Heart left ventricle (tissue), 13 donors: Measurements from ENCODE around the gene DCP2.

Source experiments
- POLR2A ChIP-seq, 2 donors: fragments of 450-650 bp; IDR thresholded peaks; one replicate each; pipeline ENCODE4 v1.6.1; 2017; ENCODE audit warnings: antibody characterized with exemption in 2 of 2, mild to moderate bottlenecking in 2 of 2, moderate library complexity in 2 of 2
- TF ChIP-seq, protein P1 (sequence below), 12 donors: fragments of 200-600 bp; sonication (generic) in 4 of 12; IDR thresholded peaks; one replicate each; pipeline versions ENCODE4 v1.5.0 to v1.8.0; 2018 to 2022; ENCODE audit warnings: antibody characterized with exemption in 12 of 12, mild to moderate bottlenecking in 5 of 12
- donor health status: ischemic (EF 13 %, LVEDD 7.1; RV severe dilation, severe dysfunction).
- donor health status: DM: no; HTN: yes; CAD: no.
- donor health status: DM: no; HTN: no; CAD: no.
- donor health status: ischemic (EF 25% LVEDD 6.9; RV normal size, moderate dysfunction).
- donor health status: ischemic (EF 25% LVEDD 5.7; RV mildly dilated, moderate dysfunction).
- donor health status: ischemic (EF 35%, LVEDD 5.7; RV mildly dilated, moderate dysfunction).
- donor health status: nonischemic (EF 11% LVEDD 7.7; RV severe dilation, severe dysfunction).
- donor health status: DM: yes; HTN: yes; CAD: no.
- donor health status: PGD.
- donor health status: ischemic (EF 29% LVEDD 5.4; RV normal size, mild dysfunction).
- donor health status: nonischemic (EF 23%, LVEDD 6.1; RV moderate dilation, normal function).

DNA sequence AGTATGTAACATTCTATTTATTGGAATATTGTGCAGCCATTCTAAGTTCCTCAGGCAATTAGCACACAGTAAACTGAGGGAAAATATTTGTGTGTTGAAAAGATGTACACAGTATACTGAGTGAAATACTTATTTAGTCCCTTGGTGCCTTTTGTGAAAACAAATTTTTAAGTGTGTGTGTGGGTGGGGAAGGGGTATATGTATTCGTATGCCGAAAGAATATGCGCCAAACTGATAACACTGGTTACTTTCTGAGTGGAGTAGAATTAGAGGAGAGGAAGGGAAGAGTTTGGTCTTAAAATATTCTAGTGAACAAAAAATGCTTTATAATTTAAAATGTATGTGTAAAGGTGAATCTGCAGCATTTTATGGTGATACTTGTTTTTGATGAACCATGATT is 3.1 kb downstream of the DCP2 start:
- TF ChIP-seq, protein P1, sequence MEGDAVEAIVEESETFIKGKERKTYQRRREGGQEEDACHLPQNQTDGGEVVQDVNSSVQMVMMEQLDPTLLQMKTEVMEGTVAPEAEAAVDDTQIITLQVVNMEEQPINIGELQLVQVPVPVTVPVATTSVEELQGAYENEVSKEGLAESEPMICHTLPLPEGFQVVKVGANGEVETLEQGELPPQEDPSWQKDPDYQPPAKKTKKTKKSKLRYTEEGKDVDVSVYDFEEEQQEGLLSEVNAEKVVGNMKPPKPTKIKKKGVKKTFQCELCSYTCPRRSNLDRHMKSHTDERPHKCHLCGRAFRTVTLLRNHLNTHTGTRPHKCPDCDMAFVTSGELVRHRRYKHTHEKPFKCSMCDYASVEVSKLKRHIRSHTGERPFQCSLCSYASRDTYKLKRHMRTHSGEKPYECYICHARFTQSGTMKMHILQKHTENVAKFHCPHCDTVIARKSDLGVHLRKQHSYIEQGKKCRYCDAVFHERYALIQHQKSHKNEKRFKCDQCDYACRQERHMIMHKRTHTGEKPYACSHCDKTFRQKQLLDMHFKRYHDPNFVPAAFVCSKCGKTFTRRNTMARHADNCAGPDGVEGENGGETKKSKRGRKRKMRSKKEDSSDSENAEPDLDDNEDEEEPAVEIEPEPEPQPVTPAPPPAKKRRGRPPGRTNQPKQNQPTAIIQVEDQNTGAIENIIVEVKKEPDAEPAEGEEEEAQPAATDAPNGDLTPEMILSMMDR (IDR thresholded peaks at IDR 0.05): no peak
- no peak for TF ChIP-seq POLR2A (IDR thresholded peaks at IDR 0.05)
